Activated CD8-positive, alpha-beta memory T cell treated with anti-CD3 and anti-CD28 coated beads for 48 hours (primary cell): Measurements from ENCODE around the gene UBE2B.
"Not testable (repeated sequence)": the region's sequence is repeated elsewhere in the genome, so short reads cannot be mapped to it uniquely, and the experiment has no call there.

Experiments
- DNase-seq, 3 experiments: peaks; one replicate each; pipeline ENCODE4 v3.0.0-alpha.2; 2020; ENCODE audit warnings: low read depth in 2 of 3, low spot score in 2 of 3

Gene UBE2B

DNA sequence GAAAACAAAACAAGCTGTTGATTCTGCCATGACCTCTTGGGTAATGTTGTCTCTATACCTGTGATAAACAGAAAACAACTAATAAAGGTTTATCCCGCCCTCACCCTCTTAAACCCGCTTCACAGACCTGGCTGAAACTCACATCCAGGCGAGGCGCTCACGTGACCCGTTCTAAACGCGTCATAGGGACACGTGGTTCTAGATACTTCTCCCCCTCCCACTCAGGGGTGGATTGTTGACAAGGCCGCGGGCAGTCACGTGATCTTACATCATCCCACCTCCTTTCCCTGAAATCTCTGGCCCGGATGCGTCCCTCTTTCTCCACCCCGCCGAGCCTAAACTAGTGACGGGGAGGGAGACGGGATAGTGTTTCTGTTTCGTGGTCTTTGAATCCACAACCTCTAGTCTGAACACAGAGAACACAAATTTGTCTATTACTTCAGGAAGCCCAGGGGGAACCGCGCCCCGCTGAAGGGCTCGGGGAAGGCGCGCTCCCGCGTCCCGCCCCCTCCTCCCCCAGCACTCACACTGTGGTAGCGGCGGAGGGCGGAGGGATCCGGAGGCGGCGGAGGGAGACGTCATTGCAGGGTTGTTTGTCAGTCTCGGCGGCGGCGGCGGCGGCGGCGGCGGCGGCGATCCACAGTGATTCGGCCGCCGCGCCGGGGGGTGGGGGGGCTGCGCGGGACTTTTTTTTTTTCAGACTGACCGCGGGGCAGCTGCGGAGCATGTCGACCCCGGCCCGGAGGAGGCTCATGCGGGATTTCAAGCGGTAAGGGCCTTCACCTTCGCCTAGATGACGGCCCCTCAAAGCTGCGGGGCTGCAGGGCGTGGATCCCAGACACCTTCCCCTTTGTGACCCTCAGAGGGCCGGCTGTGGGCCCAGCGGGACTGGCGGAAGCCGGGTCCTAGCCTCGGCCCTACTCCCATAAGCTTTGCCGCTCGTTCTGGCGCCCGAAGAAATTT, at the start of gene UBE2B:
Gene UBE2B, plus strand, starts transcription at position 699 of the 963 bp plus-strand sequence. Its CDS starts 27 bp downstream, at position 726.
- peak; percentile 81 to 96 (median 94) for DNase-seq

GRCh38 chr5:134327327-134327726, 44.0 kb upstream of the UBE2B start:
- DNase-seq, result no peak

DNA sequence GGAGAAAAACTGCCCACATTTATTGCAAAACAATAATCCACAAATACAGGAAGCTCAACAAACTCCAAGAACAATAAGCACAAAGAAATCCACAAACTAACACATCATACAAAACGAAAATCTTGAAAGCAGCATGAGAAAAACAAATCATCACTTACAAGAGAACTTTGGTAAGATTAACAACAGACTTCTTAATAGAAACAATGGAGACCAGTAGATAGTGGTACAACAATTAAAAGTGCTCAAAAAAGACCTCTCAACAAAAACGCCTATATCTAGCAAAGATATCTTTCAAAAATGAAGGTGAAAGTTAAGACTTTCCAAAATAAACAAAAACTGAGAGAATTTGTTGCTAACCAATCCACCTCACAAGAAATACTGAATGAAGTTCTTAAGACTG, 42.8 kb upstream of the UBE2B start:
- no peak for DNase-seq

DNA sequence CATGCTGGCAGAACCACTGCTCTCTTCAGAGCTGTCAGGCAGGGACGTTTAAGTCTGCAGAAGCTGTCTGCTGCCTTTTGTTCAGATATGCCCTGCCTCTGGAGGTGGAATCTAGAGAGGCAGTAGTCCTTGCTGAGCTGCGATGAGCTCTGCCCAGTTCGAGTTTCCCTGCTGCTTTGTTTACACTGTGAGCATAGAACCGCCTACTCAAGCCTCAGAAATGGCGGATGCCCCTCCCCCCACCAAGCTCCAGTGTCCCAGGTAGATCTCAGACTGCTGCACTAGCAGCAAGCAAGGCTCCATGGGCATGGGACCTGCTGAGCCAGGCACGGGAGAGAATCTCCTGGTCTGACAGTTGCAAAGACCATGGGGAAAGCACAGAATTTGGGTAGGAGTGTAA, 34.5 kb upstream of the UBE2B start:
- DNase-seq, result not testable (repeated sequence)

GRCh38 chr5:134343500-134343899, 27.9 kb upstream of the UBE2B start:
- not testable (repeated sequence) for DNase-seq

GRCh38 chr5:134345476-134345875, 25.9 kb upstream of the UBE2B start:
- not testable (repeated sequence) for DNase-seq

GRCh38 chr5:134345996-134346395, 25.4 kb upstream of the UBE2B start:
- DNase-seq, result no peak

DNA sequence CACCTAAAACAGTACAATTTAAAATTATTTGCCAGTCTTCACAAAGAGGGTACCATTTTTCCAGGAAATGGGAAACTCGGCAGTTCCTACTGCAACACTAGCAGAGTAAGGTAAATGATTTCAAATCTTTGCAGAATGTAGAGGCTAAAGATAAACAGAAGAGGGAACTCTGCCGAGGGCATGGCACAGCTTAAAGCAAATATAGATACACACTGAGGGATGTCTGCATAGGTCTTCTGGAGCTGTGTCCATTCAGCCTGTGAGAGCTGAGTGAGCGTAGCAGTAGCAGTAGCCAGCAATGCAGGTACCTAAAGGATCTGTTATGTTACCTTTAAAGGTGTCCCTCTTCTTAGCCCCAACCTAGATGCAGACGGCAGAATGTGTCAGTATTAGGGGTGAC, 21.9 kb upstream of the UBE2B start:
- no peak for DNase-seq

- DNase-seq, result no peak
Measured at GRCh38 chr5:134355681-134356080, 15.7 kb upstream of the UBE2B start.

DNA sequence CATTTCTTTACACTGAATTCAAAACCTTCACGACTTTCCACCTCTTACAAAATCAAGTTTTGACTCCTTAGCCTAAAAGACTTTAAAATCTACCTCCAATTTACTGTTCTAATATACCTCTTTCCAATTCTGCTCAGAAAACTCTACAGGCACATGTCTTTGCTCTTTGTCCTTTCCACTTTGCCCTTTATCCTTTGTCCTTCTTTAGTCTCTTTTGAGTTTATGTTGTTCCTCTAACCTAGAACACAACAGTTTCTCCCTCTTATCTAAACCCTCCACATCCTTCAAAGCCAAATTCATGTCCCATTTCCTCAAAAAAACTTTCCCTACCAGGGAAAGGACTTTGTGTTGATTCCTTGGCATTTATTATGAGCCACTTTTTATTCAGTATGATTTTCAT, 5.8 kb upstream of the UBE2B start:
- no peak for DNase-seq

DNA sequence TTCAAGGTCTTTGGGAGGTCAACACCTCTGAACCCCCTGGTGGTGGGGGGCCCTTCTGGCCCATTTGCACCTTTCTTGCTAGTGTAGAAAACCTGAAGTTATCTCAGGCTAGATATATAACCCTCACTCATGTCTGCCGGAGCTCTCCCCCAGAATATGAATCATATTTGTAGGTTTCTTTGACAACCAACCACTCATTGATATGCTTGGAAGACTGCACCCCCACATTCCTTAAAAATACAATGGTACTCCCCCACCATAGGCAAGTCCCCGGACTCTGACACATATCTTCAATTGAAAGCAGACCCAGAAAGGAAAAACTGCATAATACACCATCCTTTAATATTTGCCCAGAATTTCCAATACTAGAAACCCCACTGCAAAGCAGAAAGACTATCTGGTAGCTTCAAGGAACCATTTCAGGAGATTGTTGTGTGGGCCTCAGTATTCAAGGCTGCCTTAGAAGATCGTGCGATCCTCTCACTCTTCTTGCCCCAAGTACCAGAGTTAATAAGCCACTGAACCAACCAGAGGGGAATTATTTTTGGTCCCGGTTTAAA, 978 bp upstream of the UBE2B start:
- no peak for DNase-seq

DNA sequence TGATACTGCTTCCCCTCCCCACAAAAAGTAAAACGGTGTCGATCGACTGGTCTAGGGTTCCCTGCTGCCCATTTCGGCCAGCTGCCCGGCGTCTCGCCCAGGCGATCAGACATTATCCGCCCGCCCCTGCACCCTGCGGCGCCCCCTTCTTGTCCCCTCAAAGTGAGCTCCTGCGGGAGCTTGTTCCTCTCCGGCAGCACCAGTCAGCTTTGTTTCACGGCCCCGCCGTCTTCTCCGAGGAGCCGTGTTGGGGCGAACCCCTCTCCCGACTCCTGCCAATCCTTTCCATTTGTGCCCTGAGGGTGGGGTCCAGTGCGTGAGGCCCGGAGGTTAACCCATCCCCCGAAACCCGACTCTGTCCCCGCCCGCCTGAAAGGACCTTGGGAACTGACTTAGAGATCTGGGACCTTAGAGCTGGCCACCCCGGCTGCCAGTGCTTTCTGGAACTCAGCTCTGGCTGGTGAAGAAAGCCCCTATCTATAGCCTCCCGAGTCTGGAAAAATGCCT, 518 bp downstream of the UBE2B start:
- peak; percentile 9 to 23 (median 23) for DNase-seq

- not testable (repeated sequence) for DNase-seq
Measured at GRCh38 chr5:134373633-134374032, 2.3 kb downstream of the UBE2B start.

- DNase-seq, result no peak
Measured at GRCh38 chr5:134374232-134374631, 2.9 kb downstream of the UBE2B start.

DNA sequence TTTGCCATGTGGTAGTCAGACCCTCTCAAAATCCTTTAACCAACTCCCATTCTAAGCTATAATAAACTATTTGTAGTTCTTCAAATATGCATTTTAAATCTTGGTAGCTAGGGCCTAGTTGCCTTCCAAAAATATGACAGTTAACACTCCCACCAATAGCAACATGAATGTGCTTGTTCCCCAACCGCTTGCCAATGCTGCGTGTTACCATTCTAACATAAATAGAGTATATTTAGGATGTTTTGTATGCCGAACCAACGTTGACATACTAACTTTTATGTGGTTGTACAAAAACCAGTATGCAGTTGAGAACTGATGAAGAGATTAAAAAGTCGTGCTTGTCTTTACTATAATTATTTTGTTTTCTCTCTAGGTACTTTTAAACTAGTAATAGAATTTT, 9.0 kb downstream of the UBE2B start:
- DNase-seq, result no peak

DNA sequence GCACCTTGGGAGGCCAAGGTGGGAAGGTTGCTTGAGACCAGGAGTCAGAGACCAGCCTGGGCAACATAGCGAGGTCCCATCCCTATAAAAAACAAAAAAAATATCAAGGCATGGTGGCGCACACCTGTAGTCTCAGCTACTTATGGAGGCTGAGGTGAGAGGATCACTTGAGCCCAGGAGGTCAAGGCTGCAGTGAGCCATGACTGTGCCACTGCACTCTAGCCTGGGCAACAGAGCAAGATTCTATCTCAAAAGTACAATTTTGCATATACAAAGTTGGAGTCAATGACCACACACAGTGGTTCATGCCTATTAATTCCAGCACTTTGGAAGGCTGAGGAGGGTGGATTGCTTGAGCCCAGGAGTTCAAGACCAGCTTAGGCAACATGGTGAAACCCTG, 10.8 kb downstream of the UBE2B start:
- DNase-seq, result not testable (repeated sequence)

DNA sequence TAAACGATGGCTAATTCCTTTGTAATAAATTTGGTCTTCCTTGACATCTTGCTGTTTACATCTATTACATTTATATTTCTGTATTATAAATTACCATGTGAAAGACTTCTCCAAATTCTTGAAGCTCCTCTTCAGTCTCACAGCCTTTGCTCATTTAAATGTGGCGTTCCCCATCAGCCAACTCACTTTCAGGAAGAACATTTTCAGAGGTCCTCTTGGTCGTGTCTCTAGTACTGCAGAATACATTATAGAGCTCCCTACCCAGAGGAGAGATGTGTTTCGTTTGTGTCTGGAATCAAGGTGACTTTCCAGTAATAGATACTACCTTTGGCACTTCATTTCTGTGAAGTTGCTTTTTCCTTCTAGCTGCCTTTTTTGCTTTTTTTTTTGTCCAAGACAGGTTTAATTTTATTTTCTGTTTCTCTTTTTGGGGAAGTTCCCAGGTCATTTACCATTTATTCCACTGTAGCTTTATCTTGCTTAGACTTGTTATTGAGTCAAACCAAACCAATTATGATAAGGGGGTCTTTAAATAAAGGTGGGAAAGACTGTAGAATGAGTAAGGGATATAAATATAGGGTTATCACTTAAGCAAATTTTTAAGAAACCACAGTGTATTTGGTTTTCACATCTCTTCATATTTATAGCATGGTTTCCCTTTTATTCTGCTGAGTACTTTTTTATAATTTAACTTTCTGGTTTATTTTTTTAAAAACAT, 12.8 kb downstream of the UBE2B start:
- DNase-seq, result no peak

DNA sequence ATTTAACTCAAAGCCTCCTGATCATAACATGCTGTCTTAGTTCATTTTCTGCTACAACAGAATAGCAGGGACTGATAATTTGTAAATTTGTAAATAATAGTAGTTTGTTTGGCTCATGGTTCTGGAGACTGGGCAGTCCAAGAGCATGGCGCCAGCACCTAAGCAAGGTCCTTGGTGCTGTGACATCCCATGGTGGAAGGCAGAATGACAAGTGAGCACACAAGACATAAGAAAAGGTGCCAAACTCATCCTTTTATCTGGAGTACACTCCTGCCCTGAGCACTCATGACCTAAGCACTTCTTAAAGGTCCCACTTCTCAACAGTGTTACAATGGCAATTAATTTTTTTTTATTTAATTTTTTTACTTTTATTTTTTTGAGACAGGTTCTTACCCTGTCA, 16.1 kb downstream of the UBE2B start:
- no peak for DNase-seq

DNA sequence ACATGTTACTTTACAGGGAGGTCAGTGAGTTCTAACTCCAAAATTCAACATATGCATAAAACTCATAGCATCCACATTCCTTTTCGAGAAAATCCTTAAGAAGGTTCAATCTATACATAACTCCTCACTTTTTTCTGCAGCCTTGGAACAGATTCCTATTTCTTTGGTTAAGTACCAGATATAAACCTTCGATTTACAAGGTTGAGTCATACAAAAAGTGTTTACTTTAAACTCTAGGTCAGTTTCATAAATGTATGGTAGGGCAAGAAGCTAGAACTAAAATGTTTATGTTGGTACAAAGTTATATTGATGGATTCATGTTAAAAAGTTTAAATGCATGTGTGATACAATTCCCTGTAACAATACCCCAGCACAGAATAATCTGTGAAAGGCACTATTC, 20.9 kb downstream of the UBE2B start:
- no peak for DNase-seq

- DNase-seq, result no peak
Measured at GRCh38 chr5:134394932-134395331, 23.6 kb downstream of the UBE2B start.

DNA sequence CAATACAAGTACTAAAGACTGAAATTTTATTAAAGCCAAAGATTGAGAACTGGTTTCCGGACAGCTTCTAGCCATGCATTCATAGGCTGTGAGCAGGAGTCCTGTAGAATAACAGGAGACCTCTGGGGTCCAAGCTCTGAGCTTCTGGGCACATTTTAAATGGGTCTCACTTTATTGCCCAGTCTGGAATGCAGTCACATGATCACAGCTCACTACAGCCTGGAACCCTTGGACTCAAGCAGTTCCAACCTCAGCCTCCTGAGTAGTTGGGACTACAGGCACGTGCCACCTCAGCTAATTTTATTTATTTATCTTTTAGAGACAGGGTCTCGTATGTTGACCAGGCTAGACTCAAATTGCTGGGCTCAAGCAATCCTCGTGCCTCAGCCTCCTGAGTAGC, 24.9 kb downstream of the UBE2B start:
- no peak for DNase-seq

GRCh38 chr5:134397196-134397595, 25.8 kb downstream of the UBE2B start:
- DNase-seq, result no peak
